ENCODE data around the gene CREB5. TPM values are rescaled to one million over a fixed set of nuclear protein-coding genes. Genes with fewer than 3 reads are reported as not detected.

CREB5 gene
- total and polyA plus RNA-seq, 10 donors, result 0.88 to 56.8 (median 23.5) TPM

GRCh38 chr7:28725045-28725642 lies 312.8 kb downstream of the CREB5 start:
- no peak for DNase-seq
- Histone ChIP-seq H3K27me3 (replicated peaks in 1 of 7) (no peaks in the 10 kb centered on the region), H3K9me3 (no peaks in the 10 kb centered on the region), H3K4me1 (peaks cover 0 to 26% (median 8%) of the 10 kb centered on the region in 6 donors), H3K4me3 (no peak overlapping the region), H3K27ac (peak overlapping the region in 5 of 8 donors; percentile 36 to 61 (median 49)), H3K36me3 (peaks cover 0 to 84% (median 3%) of the 10 kb centered on the region in 6 donors)
- no peak for TF ChIP-seq POLR2A (IDR thresholded peaks at IDR 0.05)
- 44 to 73% (median 64%) methylated on average over 3 of the region's 3 CpGs for WGBS, 5 donors
- intact Hi-C loops (cut with DNase I; ENCODE audit: low total_unique reads), result no loop called here

- Histone ChIP-seq H3K9me3 (no peaks in the 10 kb centered on the region), H3K36me3 (peaks cover 0 to 80% (median 0%) of the 10 kb centered on the region in 6 donors), H3K27ac (peak overlapping the region in 6 of 8 donors; percentile 11 to 61 (median 44)), H3K4me1 (peaks cover 0 to 26% (median 8%) of the 10 kb centered on the region in 6 donors), H3K4me3 (no peak overlapping the region), H3K27me3 (replicated peaks in 1 of 7) (no peaks in the 10 kb centered on the region)
- no peak for TF ChIP-seq CTCF (IDR thresholded peaks at IDR 0.05 in 8 of 11, conservative IDR thresholded peaks at IDR 0.05 in 3 of 11)
- TF ChIP-seq POLR2AphosphoS5 (IDR thresholded peaks at IDR 0.05), result no peak
- TF ChIP-seq POLR2A (IDR thresholded peaks at IDR 0.05), result no peak
- 55 to 66% (median 61%) methylated on average over 2 of the region's 2 CpGs for WGBS, 5 donors
- intact Hi-C loops (cut with DNase I; ENCODE audit: low total_unique reads), result no loop called here
- DNase-seq, result no peak
Measured at GRCh38 chr7:28725911-28726310, 313.6 kb downstream of the CREB5 start.

DNA sequence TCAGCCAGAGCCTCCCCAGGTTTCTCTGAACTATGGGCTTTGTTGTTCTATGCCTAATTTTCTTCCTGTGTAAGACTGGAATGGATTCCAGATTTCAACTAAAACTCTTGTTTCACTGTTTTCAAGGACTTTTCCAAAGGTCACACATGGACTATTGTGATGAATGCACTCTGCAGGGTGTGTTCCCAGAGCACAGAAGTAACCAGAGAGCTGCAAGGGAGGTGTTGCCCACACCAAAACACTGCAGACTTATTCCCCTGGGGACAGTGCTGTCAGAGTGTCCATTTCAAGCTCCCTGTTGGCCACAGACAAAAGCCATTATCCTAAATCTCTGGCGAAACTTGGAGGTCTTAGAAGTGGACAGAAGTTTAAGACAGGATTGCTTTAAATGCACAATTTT lies 314.2 kb downstream of the CREB5 start:
- H3K27ac ChIP-seq, result peak overlapping the region in 4 of 8 donors; percentile 11 to 61 (median 32)
- intact Hi-C loops (cut with DNase I; ENCODE audit: low total_unique reads), result no loop called here
- H3K4me1 ChIP-seq, result peaks cover 0 to 26% (median 8%) of the 10 kb centered on the region in 6 donors
- no peak for DNase-seq
- TF ChIP-seq POLR2AphosphoS5 (IDR thresholded peaks at IDR 0.05), result no peak
- TF ChIP-seq POLR2A (IDR thresholded peaks at IDR 0.05), result no peak
- no peak for TF ChIP-seq CTCF (IDR thresholded peaks at IDR 0.05 in 8 of 11, conservative IDR thresholded peaks at IDR 0.05 in 3 of 11)
- WGBS, 5 donors, result 65 to 77% (median 66%) methylated on average over 1 of the region's 1 CpG
- no peaks in the 10 kb centered on the region for H3K9me3 ChIP-seq
- no peaks in the 10 kb centered on the region for H3K27me3 ChIP-seq (replicated peaks in 1 of 7)
- H3K36me3 ChIP-seq, result peaks cover 0 to 73% (median 0%) of the 10 kb centered on the region in 6 donors
- H3K4me3 ChIP-seq, result no peak overlapping the region

DNA sequence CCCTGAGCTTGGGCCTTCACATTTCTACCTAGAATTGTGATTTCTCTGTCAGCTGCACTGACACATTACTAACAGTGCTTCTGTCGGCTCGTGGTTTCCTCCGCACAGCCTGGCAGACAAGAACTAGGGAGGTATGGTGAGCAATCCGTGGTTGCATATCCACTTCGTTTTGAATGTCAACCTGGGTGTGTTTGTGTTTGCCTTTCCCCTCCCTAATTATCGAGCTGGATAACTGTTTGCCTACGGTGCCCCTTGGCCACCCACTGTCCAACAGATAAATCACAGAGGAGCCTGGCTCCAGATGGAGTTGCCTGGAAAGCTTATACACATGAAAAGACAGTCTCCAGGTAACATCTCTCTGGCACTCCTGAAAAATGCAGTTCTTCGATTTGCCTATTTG lies 317.0 kb downstream of the CREB5 start:
- 58 to 68% (median 66%) methylated on average over 8 of the region's 8 CpGs for WGBS, 5 donors
- Histone ChIP-seq H3K4me1 (peaks cover 0 to 26% (median 8%) of the 10 kb centered on the region in 6 donors), H3K9me3 (no peaks in the 10 kb centered on the region), H3K4me3 (no peak overlapping the region), H3K27me3 (replicated peaks in 1 of 7) (no peaks in the 10 kb centered on the region), H3K27ac (no peak overlapping the region), H3K36me3 (peaks cover 0 to 49% (median 0%) of the 10 kb centered on the region in 6 donors)
- no peak for TF ChIP-seq POLR2AphosphoS5 (IDR thresholded peaks at IDR 0.05)
- no peak for TF ChIP-seq CTCF (IDR thresholded peaks at IDR 0.05 in 8 of 11, conservative IDR thresholded peaks at IDR 0.05 in 3 of 11)
- no peak for TF ChIP-seq POLR2A (IDR thresholded peaks at IDR 0.05)
- DNase-seq, result no peak
- intact Hi-C loops (cut with DNase I; ENCODE audit: low total_unique reads), result no loop called here

Measured in spleen (tissue), 11 donors.